Brain microvascular endothelial cell (primary cell): ENCODE measurements around the gene ARHGEF7.

Source experiments
- DNase-seq: peaks from one replicate; pipeline ENCODE4 v3.0.0-alpha.2; 2020
- H3K27ac ChIP-seq: fragments of 250-450 bp; sonication (Bioruptor Pico); 2 replicates; pipeline ENCODE4 v1.5.1; 2020; ENCODE audit warnings: mild to moderate bottlenecking, moderate library complexity
- H3K27me3 ChIP-seq: fragments of 250-450 bp; sonication (Bioruptor Pico); replicated peaks from 2 replicates; pipeline ENCODE4 v1.5.1; 2020; ENCODE audit warnings: mild to moderate bottlenecking
- H3K36me3 ChIP-seq: fragments of 250-450 bp; sonication (Bioruptor Pico); replicated peaks from 2 replicates; pipeline ENCODE4 v1.5.1; 2020; ENCODE audit warnings: mild to moderate bottlenecking
- H3K4me3 ChIP-seq: 2 replicates; pipeline ENCODE4 v1.5.1; 2011; ENCODE audit warnings: low read depth, mild to moderate bottlenecking, control low read depth, low read length, moderate library complexity
- CTCF ChIP-seq: IDR thresholded peaks from 2 replicates; pipeline ENCODE4 v1.5.1; 2011; ENCODE audit warnings: low read depth, mild to moderate bottlenecking, moderate library complexity, low read length, control low read depth, inconsistent platforms; ENCODE audit errors: missing control alignments
- in situ Hi-C: cut with HindIII; loops from 2 replicates; pipeline ENCODE4 v1.10.0; 2017; ENCODE audit warnings: low sequenced_read_pairs, low pct_ligation_motif_present

Gene ARHGEF7

GRCh38 chr13:111219280-111219679 lies 104.2 kb downstream of the ARHGEF7 start:
- in situ Hi-C loops, result no loop called here
- H3K4me3 ChIP-seq, result no peak overlapping the region
- no peak for TF ChIP-seq CTCF
- H3K27ac ChIP-seq, result peak overlapping the region; percentile 70
- no peaks in the 10 kb centered on the region for H3K27me3 ChIP-seq
- DNase-seq, result peak; percentile 83
- peaks cover 8% of the 10 kb centered on the region for H3K36me3 ChIP-seq

- TF ChIP-seq CTCF, result no peak
Observed at GRCh38 chr13:111219950-111220349, 104.8 kb downstream of the ARHGEF7 start.

GRCh38 chr13:111225166-111225565 lies 110.1 kb downstream of the ARHGEF7 start:
- no peaks in the 10 kb centered on the region for H3K27me3 ChIP-seq
- no peak for TF ChIP-seq CTCF
- no peak overlapping the region for H3K4me3 ChIP-seq
- peaks cover 5% of the 10 kb centered on the region for H3K36me3 ChIP-seq
- in situ Hi-C loops, result no loop called here
- H3K27ac ChIP-seq, result no peak overlapping the region
- DNase-seq, result no peak

More at GRCh38 chr13:111219950-111220349, 104.8 kb downstream of the ARHGEF7 start:
- Histone ChIP-seq H3K4me3 (no peak overlapping the region), H3K27me3 (no peaks in the 10 kb centered on the region), H3K27ac (peak overlapping the region; percentile 70), H3K36me3 (peaks cover 8% of the 10 kb centered on the region)
- no peak for DNase-seq
- in situ Hi-C loops, result no loop called here

- Histone ChIP-seq H3K27me3 (no peaks in the 10 kb centered on the region), H3K36me3 (no peaks in the 10 kb centered on the region), H3K4me3 (no peak overlapping the region), H3K27ac (peak overlapping the region; percentile 100)
- no peak for TF ChIP-seq CTCF
- no peak for DNase-seq
- in situ Hi-C loops, result no loop called here
Observed at GRCh38 chr13:111225810-111226546, 110.9 kb downstream of the ARHGEF7 start.

GRCh38 chr13:111227405-111227804 lies 112.3 kb downstream of the ARHGEF7 start:
- no peak overlapping the region for H3K4me3 ChIP-seq
- no peak for DNase-seq
- H3K27me3 ChIP-seq, result no peaks in the 10 kb centered on the region
- TF ChIP-seq CTCF, result no peak
- peak overlapping the region; percentile 100 for H3K27ac ChIP-seq
- in situ Hi-C loops, result no loop called here
- no peaks in the 10 kb centered on the region for H3K36me3 ChIP-seq
